Measurements from ENCODE around the gene DDX20. TPM values are rescaled to one million over a fixed set of nuclear protein-coding genes. Genes with fewer than 3 reads are reported as not detected.

Gene DDX20
- polyA plus RNA-seq, 1 donor from 2014 or later = 26.5 TPM

DNA sequence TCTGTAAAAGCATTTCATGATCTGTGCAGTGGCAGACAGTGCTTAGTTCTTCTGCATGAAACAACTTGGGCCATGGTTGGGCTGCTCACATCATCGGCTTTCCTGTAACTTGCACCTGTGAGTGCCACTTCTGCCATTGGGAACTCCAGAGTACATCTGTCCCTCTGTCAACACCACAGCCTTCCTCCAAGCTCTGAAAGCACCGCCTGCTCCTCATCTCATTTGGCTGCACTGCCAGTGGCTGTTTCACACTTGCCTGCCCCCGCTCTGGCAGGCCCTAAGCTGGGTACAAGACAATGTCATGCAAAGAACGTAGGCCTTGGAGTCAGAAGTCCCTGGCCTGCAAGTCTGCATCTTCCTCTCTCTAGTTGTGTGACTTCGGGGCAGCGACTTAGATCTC lies 46.4 kb downstream of the DDX20 start:
- Histone ChIP-seq H3K27ac (ENCODE audit: low read length) (no peak overlapping the region), H3K9me3 (ENCODE audit: low read length) (no peaks in the 10 kb centered on the region), H3K9ac (ENCODE audit: low read length) (no peak overlapping the region), H3K27me3 (ENCODE audit: insufficient read depth, low read depth, low read length) (no peaks in the 10 kb centered on the region), H3K79me2 (replicated peaks; ENCODE audit: insufficient read depth, low read length) (no peaks in the 10 kb centered on the region), H3K4me2 (ENCODE audit: low read length) (no peak overlapping the region), H3K4me3 (ENCODE audit: low read length) (no peak overlapping the region), H2AFZ (ENCODE audit: low read depth, low read length) (no peak overlapping the region), H3K9me2 (ENCODE audit: insufficient read depth, low read length) (no peaks in the 10 kb centered on the region), H4K20me1 (ENCODE audit: insufficient read depth) (no peaks in the 10 kb centered on the region), H3K36me3 (ENCODE audit: insufficient read depth, low read length) (no peaks in the 10 kb centered on the region), H3F3A (ENCODE audit: insufficient read depth, low read length, poor library complexity, severe bottlenecking) (no peaks in the 10 kb centered on the region)
- TF ChIP-seq REST (IDR thresholded peaks at IDR 0.05; ENCODE audit: borderline replicate concordance) (no peak), POLR2AphosphoS5 (IDR thresholded peaks at IDR 0.05) (no peak), SMC3 (conservative IDR thresholded peaks at IDR 0.05; ENCODE audit: poor library complexity) (no peak), MXI1 (conservative IDR thresholded peaks at IDR 0.05; ENCODE audit: poor library complexity, severe bottlenecking) (no peak), EZH2 (IDR thresholded peaks at IDR 0.05; ENCODE audit: borderline replicate concordance, insufficient read depth, low read length, poor library complexity, severe bottlenecking) (no peak), CTCF (IDR thresholded peaks at IDR 0.05; ENCODE audit: poor library complexity, severe bottlenecking) (no peak), TAF1 (IDR thresholded peaks at IDR 0.05; ENCODE audit: low read depth) (no peak), RAD21 (conservative IDR thresholded peaks at IDR 0.05) (no peak), EP300 (conservative IDR thresholded peaks at IDR 0.05; ENCODE audit: poor library complexity, severe bottlenecking) (no peak)

DNA sequence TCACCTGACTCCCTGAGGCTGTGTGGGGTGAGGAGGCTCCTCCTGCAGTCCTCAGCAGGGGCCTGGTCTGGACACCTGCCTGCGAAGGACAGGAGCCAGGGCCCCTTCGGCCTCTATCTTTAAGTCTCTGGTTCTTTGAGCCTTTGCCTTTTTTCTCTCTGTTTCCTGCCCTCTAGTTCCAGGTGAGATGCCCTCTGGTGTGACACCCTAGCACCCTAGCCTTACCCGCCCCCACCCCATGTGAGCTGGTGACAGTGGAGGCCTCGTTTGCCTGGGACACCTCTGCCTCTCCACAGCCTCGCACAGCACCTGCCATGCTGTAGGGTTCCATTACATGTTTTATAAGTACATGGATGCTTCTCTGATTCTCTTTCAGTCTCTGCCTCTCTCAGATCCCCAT lies 47.3 kb downstream of the DDX20 start:
- Histone ChIP-seq H3K27ac (ENCODE audit: low read length) (no peak overlapping the region), H3K4me3 (ENCODE audit: low read length) (no peak overlapping the region), H3K9me3 (ENCODE audit: low read length) (no peaks in the 10 kb centered on the region), H4K20me1 (ENCODE audit: insufficient read depth) (no peaks in the 10 kb centered on the region), H3K4me2 (ENCODE audit: low read length) (no peak overlapping the region), H2AFZ (ENCODE audit: low read depth, low read length) (no peak overlapping the region), H3K36me3 (ENCODE audit: insufficient read depth, low read length) (no peaks in the 10 kb centered on the region), H3F3A (ENCODE audit: insufficient read depth, low read length, poor library complexity, severe bottlenecking) (no peaks in the 10 kb centered on the region), H3K9me2 (ENCODE audit: insufficient read depth, low read length) (no peaks in the 10 kb centered on the region), H3K9ac (ENCODE audit: low read length) (no peak overlapping the region), H3K27me3 (ENCODE audit: insufficient read depth, low read depth, low read length) (no peaks in the 10 kb centered on the region), H3K79me2 (replicated peaks; ENCODE audit: insufficient read depth, low read length) (no peaks in the 10 kb centered on the region)
- no peak for TF ChIP-seq CTCF (IDR thresholded peaks at IDR 0.05; ENCODE audit: poor library complexity, severe bottlenecking)
- TF ChIP-seq RAD21 (conservative IDR thresholded peaks at IDR 0.05) = no peak
- TF ChIP-seq EP300 (conservative IDR thresholded peaks at IDR 0.05; ENCODE audit: poor library complexity, severe bottlenecking) = no peak
- no peak for TF ChIP-seq MXI1 (conservative IDR thresholded peaks at IDR 0.05; ENCODE audit: poor library complexity, severe bottlenecking)
- no peak for TF ChIP-seq EZH2 (IDR thresholded peaks at IDR 0.05; ENCODE audit: borderline replicate concordance, insufficient read depth, low read length, poor library complexity, severe bottlenecking)
- TF ChIP-seq TAF1 (IDR thresholded peaks at IDR 0.05; ENCODE audit: low read depth) = no peak
- no peak for TF ChIP-seq REST (IDR thresholded peaks at IDR 0.05; ENCODE audit: borderline replicate concordance)
- no peak for TF ChIP-seq SMC3 (conservative IDR thresholded peaks at IDR 0.05; ENCODE audit: poor library complexity)
- TF ChIP-seq POLR2AphosphoS5 (IDR thresholded peaks at IDR 0.05) = no peak

Measured in neural cell (in vitro differentiated cells).